Loucy (cell line): ENCODE measurements around the gene KLF15.

ENCODE experiments used
- CTCF ChIP-seq: fragments of 200-600 bp; sonication (generic); conservative IDR thresholded peaks from 2 replicates; pipeline ENCODE4 v1.5.1; 2014; ENCODE audit warnings: mild to moderate bottlenecking, antibody characterized with exemption, low read length
- EZH2phosphoT487 ChIP-seq: fragments of 200-600 bp; IDR thresholded peaks from 2 replicates; pipeline ENCODE4 v1.6.1; 2018; ENCODE audit warnings: antibody characterized with exemption, mild to moderate bottlenecking, moderate library complexity, borderline replicate concordance

GRCh38 chr3:126340596-126340942 is 16.6 kb downstream of the KLF15 start:
- no peak for TF ChIP-seq CTCF
- TF ChIP-seq EZH2phosphoT487: no peak
